ENCODE data around the gene ACSL1. TPM values are rescaled to one million over a fixed set of nuclear protein-coding genes. Genes with fewer than 3 reads are reported as not detected.

The ACSL1 gene
- total and polyA plus RNA-seq, 2 donors (not counting 3 experiments of a cell fraction or from before 2014, with no cell fraction given), result 7.3 to 17.7 TPM

DNA sequence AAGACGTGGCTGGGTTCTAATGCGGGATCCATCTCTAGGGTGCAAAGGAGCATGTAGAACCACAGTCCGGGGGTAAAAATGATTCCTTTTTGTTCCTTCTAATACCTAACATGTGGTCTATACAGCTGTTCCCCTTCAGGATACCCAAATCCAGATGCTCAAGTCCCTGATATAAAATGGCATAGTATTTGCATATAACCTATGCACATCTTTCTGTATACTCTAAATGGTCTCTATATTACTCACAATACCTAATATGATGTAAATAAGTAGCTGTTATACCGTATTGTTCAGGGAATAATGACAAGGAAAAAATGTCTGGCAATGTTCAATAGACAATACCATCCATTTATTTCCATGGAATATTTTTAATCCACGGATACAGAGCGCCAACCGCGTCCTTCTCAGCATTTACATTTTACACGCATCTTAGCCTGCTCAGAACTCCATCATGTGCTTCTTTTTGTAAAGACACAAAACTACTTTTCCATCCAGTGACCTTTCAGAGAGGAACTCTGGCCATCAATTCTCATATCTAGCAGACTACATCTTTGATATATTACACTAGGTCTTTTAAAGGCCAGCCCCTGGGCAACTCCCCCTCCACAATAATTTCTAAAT, 31.9 kb downstream of the ACSL1 start:
- Histone ChIP-seq H3K9ac (replicated peaks; ENCODE audit: extremely low read depth, insufficient read depth, low read length) (no peak overlapping the region), H3K4me1 (ENCODE audit: control insufficient read depth, extremely low read depth, insufficient read depth, low read length) (peaks cover 11% of the 10 kb centered on the region), H2AFZ (ENCODE audit: low read depth, low read length) (no peak overlapping the region), H3K9me1 (replicated peaks; ENCODE audit: control insufficient read depth, extremely low read depth, insufficient read depth, low read length) (no peaks in the 10 kb centered on the region), H3K79me2 (ENCODE audit: control insufficient read depth, insufficient read depth, low read length) (no peaks in the 10 kb centered on the region), H3K4me3 (replicated peaks in 1 of 3; ENCODE audit: insufficient read depth in 1 of 3, low read depth in 1 of 3, low read length in 3 of 3) (no peak overlapping the region), H4K20me1 (replicated peaks; ENCODE audit: control insufficient read depth, extremely low read depth, insufficient read depth, low read length) (no peaks in the 10 kb centered on the region), H3K36me3 (ENCODE audit: control insufficient read depth in 2 of 2, extremely low read depth in 1 of 2, insufficient read depth in 2 of 2, low read length in 2 of 2) (no peaks in the 10 kb centered on the region), H3K4me2 (ENCODE audit: insufficient read depth, low read length) (no peak overlapping the region), H3K9me3 (replicated peaks; ENCODE audit: control insufficient read depth, insufficient read depth, low read length) (no peaks in the 10 kb centered on the region), H3K27me3 (ENCODE audit: control insufficient read depth in 2 of 2, insufficient read depth in 2 of 2, low read length in 2 of 2) (no peaks in the 10 kb centered on the region), H3K27ac (ENCODE audit: insufficient read depth, low read depth, low read length) (no peak overlapping the region)
- DNase-seq (ENCODE audit: low read depth, low spot score) (no peak), FAIRE-seq (no peak)
- dilution Hi-C loops (cut with MboI; ENCODE audit: extremely low pct_ligation_motif_present, low sequenced_read_pairs), result no loop called here
- ChIA-PET CTCF (interaction anchor here (1.3 to 3.6 kb wide), 3 partner anchors 19 to 529 kb away, joined by 3 to 19 read pairs (median 7); no protein-coding TSS in a partner anchor), POLR2A (interaction anchor here (0.7 to 1.1 kb wide), 2 partner anchors 10 to 200 kb away, joined by 3 to 5 read pairs; no protein-coding TSS in a partner anchor)
- no TSS peak for BruUV-seq (replicated peaks)
- intact Hi-C loops (cut with micrococcal nuclease), result loop anchor here (1.0 kb wide), 1 partner anchor 14 kb away; no protein-coding TSS in a partner anchor
- TF ChIP-seq POLR2A (IDR thresholded peaks at IDR 0.05; ENCODE audit: low read depth, low read length) (no peak), EZH2 (IDR thresholded peaks at IDR 0.05; ENCODE audit: borderline replicate concordance, low read depth, low read length, severe bottlenecking) (no peak), MYC (IDR thresholded peaks at IDR 0.05; ENCODE audit: low read depth, low read length) (no peak), JUN (IDR thresholded peaks at IDR 0.05; ENCODE audit: borderline replicate concordance, insufficient read depth, insufficient read length, low read depth) (no peak), POLR2AphosphoS5 (IDR thresholded peaks at IDR 0.05; ENCODE audit: insufficient read depth, low read depth, low read length) (no peak)
- TF ChIP-seq, protein P1, sequence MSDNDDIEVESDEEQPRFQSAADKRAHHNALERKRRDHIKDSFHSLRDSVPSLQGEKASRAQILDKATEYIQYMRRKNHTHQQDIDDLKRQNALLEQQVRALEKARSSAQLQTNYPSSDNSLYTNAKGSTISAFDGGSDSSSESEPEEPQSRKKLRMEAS (IDR thresholded peaks at IDR 0.05; ENCODE audit: insufficient read depth, insufficient read length), result no peak

All from endothelial cell of umbilical vein (primary cell).